Measurements from ENCODE around the gene PIP5K1C. TPM values are rescaled to one million over a fixed set of nuclear protein-coding genes. Genes with fewer than 3 reads are reported as not detected.

Gene PIP5K1C
- total RNA-seq, 2 experiments from 2014 or later: 18.3 to 19.6 TPM

- H3K36me3 Mint-ChIP-seq (ENCODE audit: low read depth): no peaks in the 10 kb centered on the region
- H3K27ac Mint-ChIP-seq: no peak overlapping the region
- DNase-seq: no peak
- CTCF ChIA-PET: interaction anchor here (1.0 kb wide), 2 partner anchors 13 to 16 kb away, joined by 3 to 4 read pairs; no protein-coding TSS in a partner anchor
- H3K27me3 Mint-ChIP-seq: no peaks in the 10 kb centered on the region
- H3K4me3 Mint-ChIP-seq: no peak overlapping the region
- H3K9me3 Mint-ChIP-seq: no peaks in the 10 kb centered on the region
- POLR2A ChIA-PET: interaction anchor here (0.7 to 1.0 kb wide), 2 partner anchors 14 to 143 kb away, joined by 3 to 4 read pairs; no protein-coding TSS in a partner anchor
- peaks cover 20% of the 10 kb centered on the region for H3K4me1 Mint-ChIP-seq
These were observed 26.5 kb downstream of the PIP5K1C start for GRCh38 chr19:3673506-3674439.

DNA sequence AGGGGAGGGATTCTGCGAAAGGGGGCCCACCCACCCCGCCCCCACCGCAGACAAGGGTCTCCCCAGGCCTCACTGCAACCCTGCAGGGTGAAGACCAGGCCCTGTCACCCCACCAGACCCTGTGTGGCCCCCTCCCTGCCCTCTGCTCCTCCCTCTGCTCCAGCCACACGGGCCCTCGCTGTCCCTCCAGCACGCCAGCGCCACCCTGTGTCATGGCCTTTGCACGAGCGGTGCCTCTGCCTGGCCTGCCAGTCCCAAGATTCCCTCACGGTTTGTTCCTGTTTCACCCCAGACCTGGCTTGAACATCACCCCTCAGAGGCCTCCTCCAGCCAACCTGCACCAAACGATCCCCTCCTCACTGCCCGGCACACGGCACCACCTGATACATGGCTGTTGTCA is 27.3 kb downstream of the PIP5K1C start:
- ChIA-PET POLR2A (no interaction called here), CTCF (interaction anchor here (1.0 kb wide), 1 partner anchor 12 kb away, joined by 3 read pairs; no protein-coding TSS in a partner anchor)
- Mint-ChIP-seq H3K4me1 (peaks cover 20% of the 10 kb centered on the region), H3K27ac (no peak overlapping the region), H3K36me3 (ENCODE audit: low read depth) (no peaks in the 10 kb centered on the region), H3K9me3 (no peaks in the 10 kb centered on the region), H3K4me3 (no peak overlapping the region), H3K27me3 (no peaks in the 10 kb centered on the region)
- no peak for DNase-seq

DNA sequence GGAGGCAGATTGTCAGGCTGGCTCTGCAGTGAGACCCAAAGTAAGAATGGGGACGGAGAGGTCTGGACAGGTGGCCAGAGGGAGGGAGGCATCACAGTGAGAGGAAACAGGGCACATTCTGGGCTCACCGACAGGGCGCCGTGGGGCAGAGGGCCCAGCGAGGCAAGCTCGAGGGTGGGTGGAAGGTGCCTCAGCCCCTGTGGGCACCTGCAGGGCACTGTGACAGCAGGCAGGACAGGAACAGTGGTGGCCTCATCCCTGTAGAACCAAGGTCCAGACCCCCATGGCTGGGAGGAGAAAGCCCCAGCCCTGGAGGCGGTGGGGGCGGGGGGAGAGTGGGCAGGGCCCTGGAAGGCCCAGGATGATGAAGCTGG is 27.7 kb downstream of the PIP5K1C start:
- no peaks in the 10 kb centered on the region for H3K36me3 Mint-ChIP-seq (ENCODE audit: low read depth)
- peaks cover 20% of the 10 kb centered on the region for H3K4me1 Mint-ChIP-seq
- POLR2A ChIA-PET: no interaction called here
- H3K4me3 Mint-ChIP-seq: no peak overlapping the region
- no peak overlapping the region for H3K27ac Mint-ChIP-seq
- no peak for DNase-seq
- no peaks in the 10 kb centered on the region for H3K27me3 Mint-ChIP-seq
- no peaks in the 10 kb centered on the region for H3K9me3 Mint-ChIP-seq
- CTCF ChIA-PET: interaction anchor here (1.0 kb wide), 1 partner anchor 11 kb away, joined by 3 read pairs; no protein-coding TSS in a partner anchor

DNA sequence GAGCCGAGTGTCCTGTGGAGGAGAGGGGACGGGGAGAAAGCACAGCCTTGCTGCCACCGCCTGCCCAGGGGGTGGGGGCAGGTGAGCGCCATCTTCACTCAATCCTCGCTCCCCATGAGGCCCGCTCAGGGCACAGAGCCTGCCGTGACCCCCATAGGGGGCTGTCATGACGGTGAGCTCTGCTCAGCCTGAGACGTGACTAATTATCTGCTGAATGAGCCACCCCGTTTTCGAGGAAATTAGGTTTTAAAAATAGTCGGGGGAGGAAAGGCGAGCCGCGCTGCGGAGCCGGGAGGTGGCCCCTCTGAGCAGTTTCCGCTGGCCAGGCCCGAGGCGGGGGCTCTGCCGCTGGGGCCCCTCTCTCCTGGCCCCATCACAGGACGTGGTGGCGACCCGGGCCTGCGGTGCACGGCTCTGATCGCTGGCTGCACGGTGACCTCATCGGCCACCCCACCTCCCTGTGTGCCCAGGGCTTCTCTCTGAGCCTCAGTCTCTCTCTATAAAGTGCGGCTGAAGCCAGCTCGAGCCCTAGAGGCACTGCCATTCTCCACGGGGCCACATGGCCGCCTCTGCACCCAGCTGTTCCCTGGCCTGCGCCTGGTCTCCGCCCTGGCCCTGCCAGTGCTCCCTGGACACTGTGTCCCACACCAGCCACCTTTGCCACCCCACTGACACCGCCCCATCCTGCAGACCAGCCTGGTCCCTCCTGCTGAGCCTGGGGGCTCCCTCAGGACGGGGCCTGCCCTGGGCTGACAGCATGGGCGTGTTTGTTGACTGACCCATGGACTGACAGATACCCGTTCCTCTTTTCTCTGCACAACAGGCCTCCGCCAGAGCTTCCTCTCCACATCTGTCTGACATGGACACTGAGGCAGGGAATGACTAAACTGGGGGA is 28.3 kb downstream of the PIP5K1C start:
- H3K4me1 Mint-ChIP-seq: peaks cover 18% of the 10 kb centered on the region
- ChIA-PET CTCF (no interaction called here), POLR2A (no interaction called here)
- no peak overlapping the region for H3K27ac Mint-ChIP-seq
- no peaks in the 10 kb centered on the region for H3K27me3 Mint-ChIP-seq
- peak; percentile 34 for DNase-seq
- no peak overlapping the region for H3K4me3 Mint-ChIP-seq
- no peaks in the 10 kb centered on the region for H3K9me3 Mint-ChIP-seq
- no peaks in the 10 kb centered on the region for H3K36me3 Mint-ChIP-seq (ENCODE audit: low read depth)

DNA sequence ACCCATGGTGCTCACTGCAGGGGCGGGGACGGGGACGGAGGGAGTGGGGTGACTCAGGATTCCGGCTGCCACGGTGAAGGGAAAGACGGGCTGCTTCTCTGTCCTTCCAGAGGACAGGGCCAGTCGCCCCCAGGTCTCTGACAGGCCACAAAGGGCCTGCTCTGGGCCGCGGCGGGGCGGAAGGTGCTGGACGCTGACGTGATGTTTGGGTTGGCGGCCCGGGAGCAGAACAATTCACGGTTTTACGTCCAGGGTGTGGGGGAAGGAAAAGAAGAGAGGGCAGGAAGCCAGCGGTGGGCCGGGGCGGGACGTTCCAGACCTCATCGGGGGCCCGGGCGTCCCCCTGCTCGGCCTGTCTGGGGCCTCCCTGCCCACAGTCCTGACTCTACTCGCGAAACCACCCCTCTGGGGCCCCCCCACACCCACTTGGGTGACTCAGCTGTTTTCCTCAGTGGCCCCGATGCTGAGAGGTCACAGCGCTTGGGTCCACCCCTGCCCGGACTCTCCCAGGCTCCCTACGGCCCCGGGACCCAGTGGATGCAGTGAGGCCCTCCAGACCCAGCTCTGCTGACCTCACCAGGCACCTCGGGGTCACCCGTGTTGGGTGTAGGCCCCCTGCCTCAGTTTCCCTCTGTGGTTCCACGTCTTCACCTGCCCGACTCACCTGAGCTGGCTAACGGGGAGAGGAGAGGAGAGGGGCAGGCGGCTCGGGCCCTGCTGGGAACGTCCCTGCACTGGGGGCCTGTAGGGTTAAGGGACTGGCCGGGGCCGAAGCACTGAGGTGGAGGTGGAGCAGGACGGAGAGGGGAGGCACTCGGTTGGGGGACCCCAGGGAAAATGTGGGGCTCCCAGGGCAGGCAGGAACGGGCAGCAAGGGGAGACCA is 29.2 kb downstream of the PIP5K1C start:
- Mint-ChIP-seq H3K27me3 (no peaks in the 10 kb centered on the region), H3K9me3 (no peaks in the 10 kb centered on the region), H3K4me3 (no peak overlapping the region), H3K36me3 (ENCODE audit: low read depth) (no peaks in the 10 kb centered on the region), H3K4me1 (peaks cover 18% of the 10 kb centered on the region), H3K27ac (peak overlapping the region; percentile 68)
- ChIA-PET CTCF (no interaction called here), POLR2A (no interaction called here)
- peak; percentile 38 for DNase-seq

DNA sequence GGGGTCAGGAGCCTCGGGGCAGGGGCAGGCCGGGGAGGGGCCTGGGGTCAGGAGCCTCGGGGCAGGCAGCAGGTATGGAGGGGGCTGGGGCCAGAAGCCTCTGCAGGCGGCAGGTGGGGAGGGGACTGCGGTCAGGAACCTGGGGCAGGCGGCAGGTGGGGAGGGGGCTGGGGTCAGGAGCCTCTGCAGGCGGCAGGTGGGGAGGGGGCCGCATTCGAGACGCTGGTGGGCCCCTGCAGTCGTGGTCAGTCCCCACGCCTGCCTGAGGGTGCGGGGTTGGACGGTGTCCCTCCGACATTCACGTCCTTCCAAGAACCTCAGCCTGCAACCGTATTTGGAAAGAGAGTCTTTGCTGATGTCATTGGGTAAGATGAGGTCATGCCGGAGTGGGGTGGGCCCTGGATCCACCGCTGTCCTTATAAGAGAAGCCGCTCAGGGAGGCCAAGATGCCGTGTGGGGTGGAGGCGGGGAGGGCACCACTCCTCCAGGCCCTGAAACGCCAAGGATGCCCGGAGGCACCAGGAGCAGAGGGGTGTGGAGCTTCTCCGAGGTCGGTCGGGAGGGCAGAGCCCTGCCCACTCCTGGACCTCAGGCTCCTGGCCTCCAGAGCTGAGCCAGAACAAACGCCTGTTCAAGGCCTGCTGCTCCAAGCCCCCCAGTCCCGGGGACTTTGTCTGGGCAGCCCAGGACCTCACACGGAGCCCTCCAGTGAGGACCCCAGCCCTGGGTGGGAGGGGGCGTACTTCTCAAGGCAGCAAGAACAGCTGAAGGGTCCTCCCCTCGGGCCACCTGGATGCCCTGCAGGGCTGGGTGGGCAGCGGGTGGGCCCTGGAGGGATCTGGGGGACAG is 30.1 kb downstream of the PIP5K1C start:
- no peak for DNase-seq
- Mint-ChIP-seq H3K27ac (no peak overlapping the region), H3K9me3 (no peaks in the 10 kb centered on the region), H3K4me1 (peaks cover 18% of the 10 kb centered on the region), H3K4me3 (no peak overlapping the region), H3K27me3 (no peaks in the 10 kb centered on the region), H3K36me3 (ENCODE audit: low read depth) (no peaks in the 10 kb centered on the region)
- CTCF ChIA-PET: no interaction called here
- POLR2A ChIA-PET: no interaction called here

DNA sequence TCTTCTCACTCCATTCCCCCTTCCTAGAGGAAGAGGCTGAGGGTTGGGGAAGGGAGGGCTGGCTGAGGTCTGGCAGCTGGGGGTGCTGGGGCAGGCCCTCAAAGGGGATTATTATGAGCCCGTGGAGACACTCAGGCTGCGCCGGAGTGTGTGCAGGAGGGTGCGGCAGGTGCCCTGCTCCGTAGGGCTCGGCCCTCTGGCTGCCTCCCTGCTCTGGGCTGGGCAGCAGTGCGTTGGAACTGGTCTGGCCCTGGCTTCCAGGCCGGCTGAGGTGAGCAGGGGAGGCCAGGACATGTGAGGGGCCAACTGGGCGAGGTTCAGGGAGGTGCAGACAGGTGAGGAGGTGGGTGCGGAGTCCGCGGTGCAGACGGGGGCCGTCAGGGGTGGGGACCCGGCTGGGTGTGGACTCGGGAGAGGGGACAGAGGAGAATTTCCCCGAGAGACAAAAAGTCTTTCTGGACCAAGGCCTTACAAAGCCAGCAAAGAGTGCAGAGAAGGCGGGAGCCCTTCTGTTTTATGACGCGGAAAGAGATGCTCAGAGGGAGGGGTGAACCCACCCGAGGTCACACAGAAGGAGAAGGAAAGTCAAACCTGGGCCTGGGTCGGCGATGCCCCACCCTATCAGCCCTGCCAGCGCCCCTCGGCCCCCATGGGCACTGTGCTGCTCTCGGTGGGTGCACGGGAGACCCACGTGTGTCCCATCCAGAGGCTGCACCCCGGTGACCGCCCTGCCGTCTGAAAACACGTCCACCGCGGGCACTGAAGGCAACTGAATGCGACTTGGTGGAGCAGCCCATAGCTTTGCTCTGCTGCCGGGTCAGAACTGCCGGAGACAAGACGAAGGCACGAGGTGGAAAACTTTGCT is 31.0 kb downstream of the PIP5K1C start:
- no peak overlapping the region for H3K4me3 Mint-ChIP-seq
- CTCF ChIA-PET: no interaction called here
- DNase-seq: no peak
- POLR2A ChIA-PET: no interaction called here
- no peaks in the 10 kb centered on the region for H3K9me3 Mint-ChIP-seq
- no peak overlapping the region for H3K27ac Mint-ChIP-seq
- H3K27me3 Mint-ChIP-seq: no peaks in the 10 kb centered on the region
- peaks cover 18% of the 10 kb centered on the region for H3K4me1 Mint-ChIP-seq
- H3K36me3 Mint-ChIP-seq (ENCODE audit: low read depth): no peaks in the 10 kb centered on the region

DNA sequence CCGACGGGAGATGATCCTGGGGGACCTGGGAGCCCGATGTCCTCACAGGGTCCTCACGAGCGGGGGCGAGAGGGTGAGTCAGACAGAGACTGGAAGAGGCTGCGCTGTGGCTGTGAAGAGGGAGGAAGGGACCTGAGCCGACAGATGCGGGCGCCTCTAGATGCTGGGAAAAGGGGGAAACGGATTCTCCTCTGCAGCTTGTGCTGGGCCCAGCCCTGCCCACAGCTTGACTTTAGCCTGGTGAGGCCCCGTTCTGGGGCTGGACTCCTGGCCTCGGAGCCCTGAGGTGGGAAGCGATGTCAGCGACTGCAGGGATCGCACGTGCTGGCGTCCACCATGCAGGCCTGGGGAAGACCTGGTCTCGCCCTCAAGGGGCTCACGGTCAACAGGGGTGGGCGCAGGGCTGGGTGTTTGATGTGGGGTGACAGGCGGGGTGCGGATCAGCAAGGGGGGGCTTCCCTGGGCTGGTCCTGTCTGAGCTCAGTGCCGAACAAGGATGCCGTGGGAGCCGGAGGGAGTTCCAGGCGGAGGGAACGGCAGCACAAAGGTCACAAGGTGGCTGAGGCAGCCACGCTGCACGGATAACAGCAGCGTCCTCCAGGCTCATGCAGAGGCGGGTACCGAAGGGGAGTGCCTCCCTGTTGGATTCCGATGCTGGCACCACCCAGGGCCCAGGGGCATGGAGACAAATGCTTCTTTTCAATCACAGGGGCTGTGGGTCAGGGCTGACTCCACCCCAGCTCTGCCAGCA is 31.8 kb downstream of the PIP5K1C start:
- H3K4me3 Mint-ChIP-seq: no peak overlapping the region
- H3K4me1 Mint-ChIP-seq: peaks cover 18% of the 10 kb centered on the region
- H3K36me3 Mint-ChIP-seq (ENCODE audit: low read depth): no peaks in the 10 kb centered on the region
- no peaks in the 10 kb centered on the region for H3K9me3 Mint-ChIP-seq
- DNase-seq: no peak
- ChIA-PET POLR2A (no interaction called here), CTCF (no interaction called here)
- no peak overlapping the region for H3K27ac Mint-ChIP-seq
- H3K27me3 Mint-ChIP-seq: no peaks in the 10 kb centered on the region

DNA sequence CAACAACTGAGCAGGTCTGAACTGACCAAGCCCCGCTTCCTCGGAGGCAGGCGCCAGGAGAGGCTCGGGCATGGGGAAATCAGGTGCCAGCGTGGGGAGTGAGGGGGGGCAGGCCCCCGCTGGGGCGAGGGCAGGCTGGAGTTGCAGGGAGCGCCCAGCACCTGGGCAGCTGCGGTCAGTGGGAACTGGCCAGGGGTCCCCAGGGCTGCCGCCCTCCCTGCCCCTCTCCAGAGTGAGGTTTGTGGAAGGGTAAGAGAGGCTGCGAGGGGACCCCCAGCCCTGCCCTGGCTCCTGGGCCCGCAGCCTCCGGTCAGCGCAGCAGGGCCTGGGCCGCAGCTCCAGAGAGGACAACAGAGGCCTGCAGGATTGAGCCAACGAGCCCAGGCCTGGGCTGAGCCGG is 32.5 kb downstream of the PIP5K1C start:
- H3K4me3 Mint-ChIP-seq: no peak overlapping the region
- H3K4me1 Mint-ChIP-seq: peaks cover 18% of the 10 kb centered on the region
- ChIA-PET CTCF (no interaction called here), POLR2A (interaction anchor here (0.5 kb wide), 1 partner anchor 119 kb away, joined by 3 read pairs; no protein-coding TSS in a partner anchor)
- peaks cover 4% of the 10 kb centered on the region for H3K36me3 Mint-ChIP-seq (ENCODE audit: low read depth)
- H3K27me3 Mint-ChIP-seq: no peaks in the 10 kb centered on the region
- DNase-seq: no peak
- H3K27ac Mint-ChIP-seq: no peak overlapping the region
- H3K9me3 Mint-ChIP-seq: no peaks in the 10 kb centered on the region

DNA sequence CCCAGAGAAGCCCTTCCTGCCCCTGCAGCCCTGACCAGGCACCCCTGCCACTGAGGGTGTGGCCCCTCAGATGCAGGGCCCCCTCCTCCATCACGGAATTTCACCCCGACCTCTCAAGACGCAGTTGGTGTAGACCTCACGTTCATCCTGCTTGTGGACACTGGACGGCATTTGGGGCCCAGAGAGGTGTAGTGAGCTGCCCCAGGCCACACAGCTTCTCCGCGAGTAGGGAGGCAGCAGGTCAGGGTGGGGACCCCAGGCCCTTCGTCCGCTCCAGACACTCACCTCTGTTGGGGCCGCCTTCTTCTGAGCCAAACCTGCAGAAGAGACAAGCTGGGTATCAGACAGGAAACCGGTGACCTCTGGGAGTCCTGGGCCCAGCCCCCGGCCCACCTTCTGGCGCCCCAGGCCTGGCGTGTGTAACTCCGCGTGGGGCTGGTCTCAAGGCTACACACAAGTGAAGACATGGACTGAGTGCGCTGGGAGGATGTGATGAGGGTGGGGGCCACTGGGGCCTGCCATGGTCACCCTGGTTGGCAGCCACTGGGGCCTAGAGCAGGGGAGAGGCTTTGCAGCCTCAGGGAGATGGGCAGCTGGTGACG is 33.1 kb downstream of the PIP5K1C start:
- CTCF ChIA-PET: interaction anchor here (0.5 to 1.0 kb wide), 2 partner anchors 13 to 37 kb away, joined by 3 to 4 read pairs; no protein-coding TSS in a partner anchor
- Mint-ChIP-seq H3K36me3 (ENCODE audit: low read depth) (peaks cover 4% of the 10 kb centered on the region), H3K27me3 (no peaks in the 10 kb centered on the region), H3K4me1 (peaks cover 15% of the 10 kb centered on the region), H3K9me3 (no peaks in the 10 kb centered on the region), H3K27ac (no peak overlapping the region), H3K4me3 (no peak overlapping the region)
- DNase-seq: no peak
- POLR2A ChIA-PET: interaction anchor here (0.5 kb wide), 1 partner anchor 120 kb away, joined by 3 read pairs; no protein-coding TSS in a partner anchor

Data from activated CD4-positive, alpha-beta memory T cell treated with anti-CD3 and anti-CD28 coated beads, Interleukin-2, amount 10 ng/mL, durations not matched to agents 7 days and 5 days (primary cell).